ENCODE results near the gene IDH3G.

The IDH3G gene

GRCh38 chrX:153816831-153817690 is 22.9 kb upstream of the IDH3G start:
- no peak for TF ChIP-seq CTCF (IDR thresholded peaks at IDR 0.05)
- H2AFZ ChIP-seq: no peak overlapping the region
- no peaks in the 10 kb centered on the region for H3K9me3 ChIP-seq (ENCODE audit: control insufficient read depth, low read length)
- H3K4me3 ChIP-seq (ENCODE audit: low read depth, low read length): no peak overlapping the region
- H3K9ac ChIP-seq: no peak overlapping the region
- no peaks in the 10 kb centered on the region for H3K79me2 ChIP-seq
- no peaks in the 10 kb centered on the region for H3K27me3 ChIP-seq (ENCODE audit: control insufficient read depth, insufficient read depth, low read length)
- H3K4me2 ChIP-seq (ENCODE audit: low read length): no peak overlapping the region
- H3K36me3 ChIP-seq (ENCODE audit: control insufficient read depth, insufficient read depth, low read length): no peaks in the 10 kb centered on the region
- no peaks in the 10 kb centered on the region for H3K4me1 ChIP-seq
- no peak overlapping the region for H3K27ac ChIP-seq

- no peaks in the 10 kb centered on the region for H3K27me3 ChIP-seq (ENCODE audit: control insufficient read depth, insufficient read depth, low read length)
- H3K9ac ChIP-seq: no peak overlapping the region
- no peak overlapping the region for H2AFZ ChIP-seq
- H3K4me2 ChIP-seq (ENCODE audit: low read length): no peak overlapping the region
- H3K4me1 ChIP-seq: no peaks in the 10 kb centered on the region
- H3K36me3 ChIP-seq (ENCODE audit: control insufficient read depth, insufficient read depth, low read length): no peaks in the 10 kb centered on the region
- no peak overlapping the region for H3K4me3 ChIP-seq (ENCODE audit: low read depth, low read length)
- H3K27ac ChIP-seq: no peak overlapping the region
- no peaks in the 10 kb centered on the region for H3K9me3 ChIP-seq (ENCODE audit: control insufficient read depth, low read length)
- H3K79me2 ChIP-seq: no peaks in the 10 kb centered on the region
- TF ChIP-seq CTCF (IDR thresholded peaks at IDR 0.05): no peak
Measured at GRCh38 chrX:153814591-153815315, 20.6 kb upstream of the IDH3G start.

- Histone ChIP-seq H3K9ac (no peak overlapping the region), H3K4me3 (ENCODE audit: low read depth, low read length) (no peak overlapping the region), H2AFZ (no peak overlapping the region), H3K4me1 (no peaks in the 10 kb centered on the region), H3K27ac (no peak overlapping the region), H3K9me3 (ENCODE audit: control insufficient read depth, low read length) (no peaks in the 10 kb centered on the region), H3K36me3 (ENCODE audit: control insufficient read depth, insufficient read depth, low read length) (no peaks in the 10 kb centered on the region), H3K4me2 (ENCODE audit: low read length) (no peak overlapping the region), H3K27me3 (ENCODE audit: control insufficient read depth, insufficient read depth, low read length) (no peaks in the 10 kb centered on the region), H3K79me2 (no peaks in the 10 kb centered on the region)
- TF ChIP-seq CTCF (IDR thresholded peaks at IDR 0.05): no peak
Measured at GRCh38 chrX:153813161-153813560, 19.0 kb upstream of the IDH3G start.

GRCh38 chrX:153812220-153812619 is 18.0 kb upstream of the IDH3G start:
- no peak overlapping the region for H2AFZ ChIP-seq
- no peaks in the 10 kb centered on the region for H3K4me1 ChIP-seq
- H3K36me3 ChIP-seq (ENCODE audit: control insufficient read depth, insufficient read depth, low read length): no peaks in the 10 kb centered on the region
- no peak overlapping the region for H3K9ac ChIP-seq
- H3K27ac ChIP-seq: no peak overlapping the region
- H3K4me2 ChIP-seq (ENCODE audit: low read length): no peak overlapping the region
- no peaks in the 10 kb centered on the region for H3K27me3 ChIP-seq (ENCODE audit: control insufficient read depth, insufficient read depth, low read length)
- H3K4me3 ChIP-seq (ENCODE audit: low read depth, low read length): no peak overlapping the region
- no peak for TF ChIP-seq CTCF (IDR thresholded peaks at IDR 0.05)
- H3K79me2 ChIP-seq: no peaks in the 10 kb centered on the region
- no peaks in the 10 kb centered on the region for H3K9me3 ChIP-seq (ENCODE audit: control insufficient read depth, low read length)
